ENCODE measurements around the gene TTC21B. TPM values are rescaled to one million over a fixed set of nuclear protein-coding genes. Genes with fewer than 3 reads are reported as not detected.

The TTC21B gene
- total RNA-seq, 6 experiments from 2014 or later, result 4.7 to 8.9 (median 7.2) TPM

DNA sequence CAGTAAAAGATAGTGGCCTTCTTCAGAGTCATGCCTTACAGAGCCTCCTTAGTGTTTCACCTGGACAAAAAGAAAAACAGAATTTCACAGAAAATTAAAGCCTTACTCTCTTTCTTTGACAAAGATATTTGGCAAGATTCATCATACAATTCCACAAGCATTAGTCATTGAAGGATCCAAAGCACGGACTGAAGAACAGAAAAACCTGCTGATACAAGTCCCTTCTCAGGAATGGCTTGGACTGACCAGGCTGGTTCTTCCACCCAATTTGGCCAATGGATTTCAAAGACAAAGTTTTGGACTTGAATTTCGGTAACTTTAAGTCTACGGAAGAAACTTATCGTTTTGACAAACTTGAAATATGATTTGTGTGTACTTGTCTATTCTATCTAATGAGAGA lies 120.4 kb downstream of the TTC21B start:
- intact Hi-C loops (cut with DNase I), result no loop called here
- ATAC-seq, result no peak
- WGBS (ENCODE audit: insufficient coverage, low coverage, low lambda C conversion rate, missing lambda C conversion rate), result 83% methylated on average over 4 of the region's 4 CpGs
- DNase-seq, result no peak
- Histone ChIP-seq H3K4me1 (no peaks in the 10 kb centered on the region), H3K9me3 (no peaks in the 10 kb centered on the region), H3K36me3 (no peaks in the 10 kb centered on the region), H3K27me3 (no peaks in the 10 kb centered on the region), H3K4me3 (no peak overlapping the region), H3K27ac (no peak overlapping the region)
- no peak for TF ChIP-seq POLR2A (IDR thresholded peaks at IDR 0.05)
- TF ChIP-seq, protein P1, sequence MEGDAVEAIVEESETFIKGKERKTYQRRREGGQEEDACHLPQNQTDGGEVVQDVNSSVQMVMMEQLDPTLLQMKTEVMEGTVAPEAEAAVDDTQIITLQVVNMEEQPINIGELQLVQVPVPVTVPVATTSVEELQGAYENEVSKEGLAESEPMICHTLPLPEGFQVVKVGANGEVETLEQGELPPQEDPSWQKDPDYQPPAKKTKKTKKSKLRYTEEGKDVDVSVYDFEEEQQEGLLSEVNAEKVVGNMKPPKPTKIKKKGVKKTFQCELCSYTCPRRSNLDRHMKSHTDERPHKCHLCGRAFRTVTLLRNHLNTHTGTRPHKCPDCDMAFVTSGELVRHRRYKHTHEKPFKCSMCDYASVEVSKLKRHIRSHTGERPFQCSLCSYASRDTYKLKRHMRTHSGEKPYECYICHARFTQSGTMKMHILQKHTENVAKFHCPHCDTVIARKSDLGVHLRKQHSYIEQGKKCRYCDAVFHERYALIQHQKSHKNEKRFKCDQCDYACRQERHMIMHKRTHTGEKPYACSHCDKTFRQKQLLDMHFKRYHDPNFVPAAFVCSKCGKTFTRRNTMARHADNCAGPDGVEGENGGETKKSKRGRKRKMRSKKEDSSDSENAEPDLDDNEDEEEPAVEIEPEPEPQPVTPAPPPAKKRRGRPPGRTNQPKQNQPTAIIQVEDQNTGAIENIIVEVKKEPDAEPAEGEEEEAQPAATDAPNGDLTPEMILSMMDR (IDR thresholded peaks at IDR 0.05), result no peak

DNA sequence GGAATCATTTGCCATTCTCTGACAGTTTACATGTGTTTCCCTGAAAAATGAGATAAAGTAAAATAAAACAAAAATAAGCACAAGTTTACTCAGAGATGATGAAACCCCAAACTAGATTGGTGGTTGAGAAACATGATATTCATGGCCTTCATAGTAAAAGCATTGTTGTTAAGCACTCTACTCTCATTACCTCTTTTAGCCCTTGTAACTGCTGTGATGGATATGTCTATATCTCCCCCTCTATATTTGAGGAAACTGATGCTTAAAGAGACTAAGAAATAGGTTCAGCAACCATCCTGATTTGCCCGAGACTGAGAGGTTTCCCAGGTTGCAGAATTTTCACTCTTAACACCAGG lies 125.7 kb downstream of the TTC21B start:
- intact Hi-C loops (cut with DNase I), result no loop called here

DNA sequence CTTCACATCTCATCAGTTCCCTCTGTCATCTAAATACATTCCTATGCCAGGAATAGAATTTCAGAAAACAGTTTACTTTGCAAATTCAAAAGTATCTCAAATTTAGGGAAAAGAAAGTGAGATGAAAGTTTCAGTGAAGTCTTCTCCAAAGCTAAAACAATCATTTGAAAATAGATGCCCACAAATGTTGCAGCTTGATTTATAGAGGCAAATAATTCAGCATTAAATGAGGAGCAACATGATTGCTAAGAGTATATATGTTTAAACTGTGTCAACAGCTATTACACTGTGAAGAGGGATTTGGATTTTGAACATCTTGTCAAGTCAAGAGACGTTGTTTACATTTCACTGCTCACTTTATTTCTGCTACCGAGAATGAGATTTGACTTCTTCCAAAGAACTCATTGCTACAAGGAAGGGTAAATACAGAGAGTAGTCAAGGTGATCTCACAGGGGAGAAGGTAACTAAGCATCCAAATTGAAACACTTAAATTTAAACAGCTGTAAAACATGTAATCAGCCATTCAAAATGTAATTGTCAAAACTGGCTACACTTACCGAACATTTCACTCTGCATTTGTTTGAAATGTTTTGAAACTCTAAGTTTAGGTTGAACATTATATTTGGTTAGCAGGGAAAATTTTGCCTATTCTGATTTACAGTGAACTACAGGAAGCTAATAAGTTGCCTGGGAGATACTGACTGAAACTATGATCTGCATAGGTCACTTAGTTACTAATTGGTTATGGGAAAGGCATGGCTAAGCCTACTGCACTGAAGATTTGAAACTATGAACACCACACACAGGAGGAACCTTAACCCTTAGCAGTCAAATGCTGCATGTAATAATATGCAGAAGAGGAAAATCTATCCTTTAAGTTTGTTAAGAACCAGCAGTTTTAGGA lies 126.3 kb downstream of the TTC21B start:
- 52% methylated on average over 3 of the region's 3 CpGs for WGBS (ENCODE audit: insufficient coverage, low coverage, low lambda C conversion rate, missing lambda C conversion rate)

More for the DNA sequence above, 125.7 kb downstream of the TTC21B start:
- no peak for TF ChIP-seq POLR2A (IDR thresholded peaks at IDR 0.05)
- TF ChIP-seq, protein P1 (IDR thresholded peaks at IDR 0.05), result no peak
- Histone ChIP-seq H3K4me3 (no peak overlapping the region), H3K27ac (no peak overlapping the region), H3K36me3 (no peaks in the 10 kb centered on the region), H3K27me3 (no peaks in the 10 kb centered on the region), H3K9me3 (no peaks in the 10 kb centered on the region), H3K4me1 (no peaks in the 10 kb centered on the region)
- no peak for DNase-seq
- no peak for ATAC-seq
- WGBS (ENCODE audit: insufficient coverage, low coverage, low lambda C conversion rate, missing lambda C conversion rate), result 38% methylated on average over 1 of the region's 1 CpG

DNA sequence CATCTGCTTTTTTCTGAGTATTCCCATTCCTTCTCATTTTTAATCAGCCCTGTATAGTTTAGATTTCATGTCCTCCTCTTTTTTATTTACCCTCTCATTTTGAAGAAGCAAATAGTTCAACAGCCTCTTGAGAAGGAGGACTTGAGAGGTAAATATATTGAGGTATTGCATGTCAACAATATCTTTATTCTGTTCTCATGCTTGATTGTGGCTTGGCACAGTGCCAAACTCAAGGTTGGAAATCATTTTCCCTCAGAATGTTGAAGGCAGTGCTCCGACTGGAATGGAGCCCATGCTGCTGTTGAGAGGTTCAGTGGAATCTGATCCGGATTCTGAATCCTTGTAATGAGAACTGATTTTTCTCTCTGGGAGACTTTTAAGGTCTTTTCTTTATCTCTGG lies 128.5 kb downstream of the TTC21B start:
- Histone ChIP-seq H3K36me3 (no peaks in the 10 kb centered on the region), H3K4me3 (no peak overlapping the region), H3K4me1 (no peaks in the 10 kb centered on the region), H3K27me3 (no peaks in the 10 kb centered on the region), H3K27ac (no peak overlapping the region), H3K9me3 (no peaks in the 10 kb centered on the region)
- ATAC-seq (no peak), DNase-seq (no peak)
- TF ChIP-seq, protein P1 (IDR thresholded peaks at IDR 0.05), result no peak
- TF ChIP-seq POLR2A (IDR thresholded peaks at IDR 0.05), result no peak
- intact Hi-C loops (cut with DNase I), result no loop called here
- WGBS (ENCODE audit: insufficient coverage, low coverage, low lambda C conversion rate, missing lambda C conversion rate), result 48% methylated on average over 2 of the region's 2 CpGs

More for the DNA sequence above, 126.3 kb downstream of the TTC21B start:
- Histone ChIP-seq H3K27ac (no peak overlapping the region), H3K4me3 (no peak overlapping the region), H3K27me3 (no peaks in the 10 kb centered on the region), H3K36me3 (no peaks in the 10 kb centered on the region), H3K4me1 (no peaks in the 10 kb centered on the region), H3K9me3 (no peaks in the 10 kb centered on the region)
- intact Hi-C loops (cut with DNase I), result no loop called here
- ATAC-seq (no peak), DNase-seq (no peak)
- TF ChIP-seq, protein P1 (IDR thresholded peaks at IDR 0.05), result no peak
- TF ChIP-seq POLR2A (IDR thresholded peaks at IDR 0.05), result no peak

Other genes with a start within 250 kb of the TTC21B start
- gene GALNT3, start 159.5 kb downstream of the TTC21B start, total RNA-seq, result 1 to 10 TPM in 2 of 6 experiments, under 1 TPM in 4; 0.31 to 1.6 (median 0.80) TPM
- gene SCN1A, start 174.2 kb upstream of the TTC21B start, total RNA-seq, result not detected